A673 (cell line): ENCODE data around the gene CCDC106.

Experiments used
- CTCF ChIP-seq: fragments of 300-800, 200-600 bp; sonication (generic); conservative IDR thresholded peaks from 2 replicates; pipeline ENCODE4 v1.5.1; 2017; ENCODE audit warnings: low read depth, mild to moderate bottlenecking, antibody characterized with exemption, low read length, moderate library complexity, mixed read lengths
- EZH2 ChIP-seq: fragments of 200-600 bp; sonication (generic); IDR thresholded peaks from 2 replicates; pipeline ENCODE4 v1.6.1; 2017; ENCODE audit warnings: borderline replicate concordance, low read depth, mild to moderate bottlenecking, mixed read lengths, antibody characterized with exemption, low read length; ENCODE audit not compliant: poor library complexity, severe bottlenecking

GRCh38 chr19:55649268-55650125 is 1.5 kb downstream of the CCDC106 start:
- TF ChIP-seq CTCF (no peak), EZH2 (no peak)
